ENCODE measurements around the gene IFT88. TPM values are rescaled to one million over a fixed set of nuclear protein-coding genes. Genes with fewer than 3 reads are reported as not detected.

Gene IFT88
- total and polyA plus RNA-seq, 2 of the 8 experiments (the other 6 are each of a cell fraction or from before 2014, with no cell fraction given), result 1.7 to 5.8 TPM

DNA sequence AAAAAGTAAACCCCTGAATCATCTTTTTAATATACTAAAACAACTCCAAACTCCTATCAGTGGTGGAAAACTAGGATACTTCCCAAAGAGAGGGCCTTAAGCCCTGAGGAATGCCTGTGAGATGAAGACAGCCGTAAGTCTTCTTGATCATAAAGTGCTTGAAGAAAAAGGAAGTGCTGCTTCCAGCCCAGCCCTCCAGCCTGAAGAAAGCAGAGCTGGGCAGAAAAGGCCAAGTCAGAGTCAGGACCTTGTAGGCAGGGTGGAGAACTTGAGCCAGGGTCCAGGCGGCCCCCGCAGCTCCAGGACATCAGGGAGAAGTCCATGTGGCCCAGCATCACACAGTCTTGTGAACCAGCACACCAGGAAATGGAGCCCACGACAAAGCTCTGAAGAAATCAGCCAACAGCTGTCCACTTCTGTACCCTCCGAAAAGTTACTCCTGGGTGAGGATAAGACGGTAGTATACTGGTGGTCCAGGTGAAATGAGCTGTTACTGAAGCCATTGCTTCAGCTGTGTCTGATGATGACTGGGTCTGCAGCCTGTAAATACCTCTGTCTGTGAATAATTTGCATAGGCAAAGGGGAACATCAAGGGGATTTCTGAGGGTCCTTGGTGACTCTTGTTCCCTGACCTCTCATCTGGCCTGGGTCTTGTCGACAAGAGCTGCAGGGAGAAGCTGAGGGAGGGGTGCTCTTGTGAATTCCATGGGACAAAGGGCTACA lies 22.6 kb upstream of the IFT88 start:
- Histone ChIP-seq H3K9me3 (ENCODE audit: insufficient read depth in 2 of 2, low read depth in 1 of 2, low read length in 1 of 2) (no peaks in the 10 kb centered on the region), H4K91ac (replicated peaks; ENCODE audit: insufficient read length, low read length) (no peak overlapping the region), H2BK12ac (ENCODE audit: low read depth, low read length) (no peak overlapping the region), H2BK120ac (replicated peaks; ENCODE audit: low read depth, low read length) (no peak overlapping the region), H3K4me1 (replicated peaks in 1 of 4; ENCODE audit: control insufficient read depth in 3 of 4, insufficient read depth in 4 of 4, low read length in 3 of 4) (peaks cover 0 to 3% (median 1%) of the 10 kb centered on the region in 4 experiments; a peak in 2 of 7 replicates), H3K56ac (replicated peaks; ENCODE audit: insufficient read length, low read depth, low read length) (no peak overlapping the region), H2BK5ac (ENCODE audit: low read depth, low read length) (no peak overlapping the region), H4K5ac (ENCODE audit: insufficient read length, low read depth, low read length) (no peak overlapping the region), H3K36me3 (ENCODE audit: control insufficient read depth in 2 of 4, insufficient read depth in 4 of 4, low read length in 3 of 4) (no peaks in the 10 kb centered on the region), H3K27ac (ENCODE audit: low read depth, low read length) (no peak overlapping the region), H3K4me2 (ENCODE audit: insufficient read depth in 1 of 2, low read depth in 2 of 2, low read length in 2 of 2) (no peak overlapping the region), H3K23me2 (ENCODE audit: low read depth, low read length) (no peaks in the 10 kb centered on the region), H2BK15ac (ENCODE audit: low read length) (no peak overlapping the region), H2AK5ac (ENCODE audit: low read depth, low read length) (no peak overlapping the region), H3K18ac (ENCODE audit: extremely low read depth, low read length) (no peak overlapping the region), H3K23ac (ENCODE audit: insufficient read length) (no peak overlapping the region), H3K79me1 (ENCODE audit: low read depth, low read length) (no peaks in the 10 kb centered on the region), H3K27me3 (replicated peaks in 1 of 4; ENCODE audit: control insufficient read depth in 3 of 4, extremely low read depth in 1 of 4, insufficient read depth in 3 of 4, low read length in 3 of 4) (no peaks in the 10 kb centered on the region), H3K14ac (ENCODE audit: insufficient read length) (no peak overlapping the region), H2AFZ (ENCODE audit: low read length) (peak overlapping the region; percentile 77), H3K4ac (replicated peaks; ENCODE audit: insufficient read length, low read depth, low read length) (no peak overlapping the region), H4K8ac (ENCODE audit: extremely low read depth, insufficient read depth, low read length) (no peak overlapping the region), H3K9ac (replicated peaks in 1 of 4; ENCODE audit: extremely low read depth in 1 of 4, low read depth in 3 of 4, low read length in 3 of 4) (no peak overlapping the region), H3K4me3 (ENCODE audit: extremely low read depth in 1 of 4, insufficient read depth in 2 of 4, low read depth in 3 of 4, low read length in 4 of 4) (no peak overlapping the region), H3K79me2 (ENCODE audit: control insufficient read depth in 1 of 2, insufficient read depth in 2 of 2, low read length in 2 of 2) (no peaks in the 10 kb centered on the region), H4K20me1 (replicated peaks in 1 of 2; ENCODE audit: control insufficient read depth in 1 of 2, insufficient read depth in 2 of 2, low read length in 2 of 2) (no peaks in the 10 kb centered on the region), H2BK20ac (ENCODE audit: low read length) (no peak overlapping the region)
- no peak for DNase-seq (ENCODE audit: low read depth in 1 of 2, low spot score in 2 of 2)
- CTCF ChIA-PET (ENCODE audit: partially characterized antibody), result interaction anchor here (0.9 to 1.7 kb wide), 2 partner anchors 29 to 52 kb away, joined by 3 to 6 read pairs; no protein-coding TSS in a partner anchor
- 90% methylated on average over 7 of the region's 7 CpGs; no CpG with 5 or more reads in 1 of the 2 experiments for WGBS, 2 experiments (ENCODE audit: extremely low coverage in 1 of 2, insufficient coverage in 1 of 2, insufficient read length in 1 of 2, insufficient replicate concordance in 2 of 2, low coverage in 1 of 2, low lambda C conversion rate in 2 of 2, missing lambda C conversion rate in 1 of 2)
- POLR2A ChIA-PET (ENCODE audit: partially characterized antibody), result interaction anchor here (0.6 kb wide), 1 partner anchor 229 kb away, joined by 3 read pairs; no protein-coding TSS in a partner anchor
- FAIRE-seq, result no peak
- TF ChIP-seq SUZ12 (IDR thresholded peaks at IDR 0.05; ENCODE audit: low read length) (no peak), NRF1 (IDR thresholded peaks at IDR 0.05; ENCODE audit: low read depth, low read length) (no peak), NANOG (IDR thresholded peaks at IDR 0.05; ENCODE audit: insufficient read depth, low read depth, low read length, poor library complexity, severe bottlenecking) (no peak), CTBP2 (IDR thresholded peaks at IDR 0.05; ENCODE audit: borderline replicate concordance, insufficient read depth, insufficient read length, low read length) (no peak)
- TF ChIP-seq, protein P1, sequence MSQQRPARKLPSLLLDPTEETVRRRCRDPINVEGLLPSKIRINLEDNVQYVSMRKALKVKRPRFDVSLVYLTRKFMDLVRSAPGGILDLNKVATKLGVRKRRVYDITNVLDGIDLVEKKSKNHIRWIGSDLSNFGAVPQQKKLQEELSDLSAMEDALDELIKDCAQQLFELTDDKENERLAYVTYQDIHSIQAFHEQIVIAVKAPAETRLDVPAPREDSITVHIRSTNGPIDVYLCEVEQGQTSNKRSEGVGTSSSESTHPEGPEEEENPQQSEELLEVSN (IDR thresholded peaks at IDR 0.05), result no peak

Measured in H1 (cell line).